ENCODE measurements around the gene RHBDD2. TPM values are rescaled to one million over a fixed set of nuclear protein-coding genes. Genes with fewer than 3 reads are reported as not detected.
A peak's percentile ranks its signal among the peaks of the same experiment; 100 is the strongest.
"Not testable (repeated sequence)": the region's sequence is repeated elsewhere in the genome, so short reads cannot be mapped to it uniquely, and the experiment has no call there.

RHBDD2 gene
- total and polyA plus RNA-seq, 4 donors, result 25.1 to 102 (median 82.0) TPM

GRCh38 chr7:75872073-75872782 lies 6.6 kb upstream of the RHBDD2 start:
- 53 to 73% methylated on average over 13 of the region's 13 CpGs for WGBS, 2 donors
- no peak overlapping the region for H3K4me3 ChIP-seq
- H3K27ac ChIP-seq (ENCODE audit: low read depth in 1 of 2, low read length in 1 of 2), result peak overlapping the region in 1 of 2 donors; percentile 49
- H3K27me3 ChIP-seq (ENCODE audit: control insufficient read depth in 3 of 3, insufficient read depth in 3 of 3, low read length in 2 of 3), result no peaks in the 10 kb centered on the region
- H3K4me1 ChIP-seq (ENCODE audit: control insufficient read depth in 5 of 5, insufficient read depth in 5 of 5, low read length in 5 of 5), result peaks cover 0 to 1% (median 0%) of the 10 kb centered on the region in 5 donors
- no peak for TF ChIP-seq CTCF (IDR thresholded peaks at IDR 0.05; ENCODE audit: control extremely low read depth, extremely low read depth)
- no peak overlapping the region for H3K9ac ChIP-seq (ENCODE audit: insufficient read depth in 1 of 2, low read length in 2 of 2)
- DNase-seq (no peak), ATAC-seq (ENCODE audit: insufficient read depth, low FRiP score) (peak; percentile 67)
- no peaks in the 10 kb centered on the region for H3K9me3 ChIP-seq (ENCODE audit: control insufficient read depth in 4 of 4, insufficient read depth in 3 of 4, low read length in 3 of 4)
- no peaks in the 10 kb centered on the region for H3K36me3 ChIP-seq (ENCODE audit: control insufficient read depth in 4 of 4, insufficient read depth in 4 of 4, low read length in 4 of 4)

GRCh38 chr7:75874180-75874579 lies 4.7 kb upstream of the RHBDD2 start:
- ATAC-seq (ENCODE audit: insufficient read depth, low FRiP score); H3K9ac ChIP-seq (ENCODE audit: insufficient read depth in 1 of 2, low read length in 2 of 2); H3K4me1 ChIP-seq (ENCODE audit: control insufficient read depth in 5 of 5, insufficient read depth in 5 of 5, low read length in 5 of 5); H3K27ac ChIP-seq (ENCODE audit: low read depth in 1 of 2, low read length in 1 of 2); H3K27me3 ChIP-seq (ENCODE audit: control insufficient read depth in 3 of 3, insufficient read depth in 3 of 3, low read length in 2 of 3); H3K9me3 ChIP-seq (ENCODE audit: control insufficient read depth in 4 of 4, insufficient read depth in 3 of 4, low read length in 3 of 4); H3K4me3 ChIP-seq; DNase-seq; H3K36me3 ChIP-seq (ENCODE audit: control insufficient read depth in 4 of 4, insufficient read depth in 4 of 4, low read length in 4 of 4): not testable (repeated sequence)
- 79 to 86% methylated on average over 3 of the region's 3 CpGs for WGBS, 2 donors

- Histone ChIP-seq H3K27ac (ENCODE audit: low read depth in 1 of 2, low read length in 1 of 2) (no peak overlapping the region), H3K36me3 (ENCODE audit: control insufficient read depth in 4 of 4, insufficient read depth in 4 of 4, low read length in 4 of 4) (peaks cover 0 to 3% (median 0%) of the 10 kb centered on the region in 4 donors), H3K4me3 (no peak overlapping the region), H3K9me3 (ENCODE audit: control insufficient read depth in 4 of 4, insufficient read depth in 3 of 4, low read length in 3 of 4) (no peaks in the 10 kb centered on the region), H3K4me1 (ENCODE audit: control insufficient read depth in 5 of 5, insufficient read depth in 5 of 5, low read length in 5 of 5) (peaks cover 0 to 19% (median 3%) of the 10 kb centered on the region in 5 donors), H3K27me3 (ENCODE audit: control insufficient read depth in 3 of 3, insufficient read depth in 3 of 3, low read length in 2 of 3) (no peaks in the 10 kb centered on the region), H3K9ac (ENCODE audit: insufficient read depth in 1 of 2, low read length in 2 of 2) (no peak overlapping the region)
- no peak for TF ChIP-seq CTCF (IDR thresholded peaks at IDR 0.05; ENCODE audit: control extremely low read depth, extremely low read depth)
- no peak for ATAC-seq (ENCODE audit: insufficient read depth, low FRiP score)
- no peak for DNase-seq
- 84 to 89% methylated on average over 21 of the region's 21 CpGs for WGBS, 2 donors
These were observed 3.4 kb upstream of the RHBDD2 start for GRCh38 chr7:75875113-75876080.
